ENCODE data around the gene CRBN.

CRBN gene

GRCh38 chr3:3102751-3103150 lies 76.7 kb downstream of the CRBN start:
- H2AFZ ChIP-seq (ENCODE audit: low read depth, low read length, severe bottlenecking): no peak overlapping the region
- TF ChIP-seq CTCF (IDR thresholded peaks at IDR 0.05; ENCODE audit: insufficient read depth, low read length, poor library complexity, severe bottlenecking) (no peak), EZH2phosphoT487 (conservative IDR thresholded peaks at IDR 0.05; ENCODE audit: low read length) (no peak)
- H3K27me3 ChIP-seq (ENCODE audit: low read length): peaks cover 4% of the 10 kb centered on the region
- H3K9ac ChIP-seq (ENCODE audit: low read length): no peak overlapping the region
- no peaks in the 10 kb centered on the region for H4K20me1 ChIP-seq (ENCODE audit: low read depth, low read length)
- no peak overlapping the region for H3K4me3 ChIP-seq (ENCODE audit: insufficient read depth, low read length, poor library complexity, severe bottlenecking)
- no peaks in the 10 kb centered on the region for H3K9me2 ChIP-seq (replicated peaks; ENCODE audit: insufficient read depth, low read length)
- no peaks in the 10 kb centered on the region for H3K9me3 ChIP-seq (ENCODE audit: insufficient read depth, low read length)
- H3K36me3 ChIP-seq (ENCODE audit: low read length): no peaks in the 10 kb centered on the region
- no peak overlapping the region for H3K4me2 ChIP-seq (ENCODE audit: low read depth, low read length, poor library complexity, severe bottlenecking)
- H3K79me2 ChIP-seq (ENCODE audit: insufficient read depth, low read length): no peaks in the 10 kb centered on the region
- H3F3A ChIP-seq (ENCODE audit: insufficient read depth): no peaks in the 10 kb centered on the region
- no peak overlapping the region for H3K27ac ChIP-seq (ENCODE audit: low read depth, low read length)

DNA sequence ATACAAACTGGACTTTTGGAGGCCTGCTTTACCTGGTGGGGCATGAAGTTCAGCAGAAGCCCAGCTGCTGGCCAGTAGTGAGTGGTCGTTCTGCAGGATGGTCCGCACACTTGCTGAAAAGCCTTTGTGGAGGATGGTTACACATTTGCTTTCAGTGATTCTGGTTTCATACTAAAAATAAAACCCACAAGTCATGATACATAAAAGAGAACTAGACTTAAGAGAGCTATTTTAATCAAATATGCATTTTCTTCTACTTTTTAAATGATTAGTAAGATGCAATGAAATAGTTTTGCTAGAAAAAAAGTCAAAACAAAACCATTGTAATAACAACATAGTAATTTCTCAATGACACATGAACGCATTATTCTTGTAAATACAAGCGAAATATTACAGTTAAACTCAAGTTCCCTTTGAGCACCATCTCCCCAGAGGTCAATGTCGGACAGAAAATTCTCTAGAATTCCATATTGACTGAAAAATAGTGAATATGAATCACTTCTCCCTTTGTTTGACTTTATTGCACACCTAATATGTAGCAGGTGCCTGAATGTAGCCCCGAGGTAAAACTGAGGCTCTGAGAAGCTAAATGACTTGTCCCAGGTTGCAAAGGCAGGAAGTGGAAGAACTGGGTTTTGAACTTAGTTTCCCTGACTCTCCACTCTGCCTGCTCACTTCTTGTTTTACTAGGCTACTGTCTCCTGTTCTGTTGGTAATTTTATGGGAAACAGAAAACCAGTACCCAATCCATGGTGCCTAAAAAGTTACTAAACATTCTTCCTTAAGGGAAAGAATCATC lies 77.6 kb downstream of the CRBN start:
- H3K36me3 ChIP-seq (ENCODE audit: low read length): no peaks in the 10 kb centered on the region
- H3K9me2 ChIP-seq (replicated peaks; ENCODE audit: insufficient read depth, low read length): no peaks in the 10 kb centered on the region
- H4K20me1 ChIP-seq (ENCODE audit: low read depth, low read length): no peaks in the 10 kb centered on the region
- H3K9me3 ChIP-seq (ENCODE audit: insufficient read depth, low read length): no peaks in the 10 kb centered on the region
- TF ChIP-seq EZH2phosphoT487 (conservative IDR thresholded peaks at IDR 0.05; ENCODE audit: low read length): no peak
- TF ChIP-seq CTCF (IDR thresholded peaks at IDR 0.05; ENCODE audit: insufficient read depth, low read length, poor library complexity, severe bottlenecking): no peak
- peaks cover 4% of the 10 kb centered on the region for H3K27me3 ChIP-seq (ENCODE audit: low read length)
- no peaks in the 10 kb centered on the region for H3F3A ChIP-seq (ENCODE audit: insufficient read depth)
- H3K4me3 ChIP-seq (ENCODE audit: insufficient read depth, low read length, poor library complexity, severe bottlenecking): no peak overlapping the region
- no peak overlapping the region for H3K9ac ChIP-seq (ENCODE audit: low read length)
- H3K79me2 ChIP-seq (ENCODE audit: insufficient read depth, low read length): no peaks in the 10 kb centered on the region
- no peak overlapping the region for H3K27ac ChIP-seq (ENCODE audit: low read depth, low read length)
- no peak overlapping the region for H3K4me2 ChIP-seq (ENCODE audit: low read depth, low read length, poor library complexity, severe bottlenecking)
- no peak overlapping the region for H2AFZ ChIP-seq (ENCODE audit: low read depth, low read length, severe bottlenecking)

All from SU-DHL-6 (cell line).